HepG2 (cell line): ENCODE data around the gene SYNJ2. TPM values are rescaled to one million over a fixed set of nuclear protein-coding genes. Genes with fewer than 3 reads are reported as not detected.

Source experiments
- AKAP8 ChIP-seq: sonication (generic); formaldehyde crosslinking; IDR thresholded peaks from 2 replicates; pipeline ENCODE4 v1.5.1; 2020; ENCODE audit warnings: mild to moderate bottlenecking, missing genetic modification reagents
- DMTF1 ChIP-seq: sonication (generic); formaldehyde crosslinking; IDR thresholded peaks from 2 replicates; pipeline ENCODE4 v1.4.0; 2020; ENCODE audit warnings: mild to moderate bottlenecking, missing genetic modification reagents
- HOXA5 ChIP-seq: sonication (generic); formaldehyde crosslinking; IDR thresholded peaks from 2 replicates; pipeline ENCODE4 v1.4.0; 2020; ENCODE audit warnings: missing genetic modification reagents
- MAZ ChIP-seq, 2 experiments: sonication (generic) in 1 of 2; formaldehyde crosslinking in 1 of 2; IDR thresholded peaks; 2 replicates each; pipeline versions ENCODE4 v1.5.0 to v1.6.1; 2012 to 2020; ENCODE audit warnings: low read depth in 2 of 2, mild to moderate bottlenecking in 2 of 2, borderline replicate concordance in 1 of 2, improper control_type of control experiment in 1 of 2, low read length in 1 of 2, missing genetic modification reagents in 1 of 2, moderate library complexity in 1 of 2
- RXRB ChIP-seq: IDR thresholded peaks from 2 replicates; pipeline ENCODE4 v1.6.1; 2016; ENCODE audit warnings: borderline replicate concordance, missing genetic modification reagents, missing compliant biosample characterization
- SETDB1 ChIP-seq: sonication (generic); formaldehyde crosslinking; IDR thresholded peaks from 2 replicates; pipeline ENCODE4 v1.5.1; 2020; ENCODE audit warnings: missing genetic modification reagents, mild to moderate bottlenecking, borderline replicate concordance
- SMAD1 ChIP-seq: sonication (generic); formaldehyde crosslinking; IDR thresholded peaks from 2 replicates; pipeline ENCODE4 v1.4.0; 2020; ENCODE audit warnings: missing genetic modification reagents, low read depth, mild to moderate bottlenecking, borderline replicate concordance
- SP5 ChIP-seq: IDR thresholded peaks from 2 replicates; pipeline ENCODE4 v1.6.1; 2016; ENCODE audit warnings: low read depth, borderline replicate concordance
- THAP11 ChIP-seq: IDR thresholded peaks from 2 replicates; pipeline ENCODE4 v1.6.1; 2016; ENCODE audit warnings: missing biosample characterization, missing genetic modification reagents
- ZFP82 ChIP-seq: sonication (generic); formaldehyde crosslinking; IDR thresholded peaks from 2 replicates; pipeline ENCODE4 v1.5.1; 2020; ENCODE audit warnings: mild to moderate bottlenecking, missing genetic modification reagents, borderline replicate concordance
- ZNF280B ChIP-seq: sonication (generic); formaldehyde crosslinking; IDR thresholded peaks from 2 replicates; pipeline ENCODE4 v1.5.0; 2020; ENCODE audit warnings: missing genetic modification reagents, mild to moderate bottlenecking, borderline replicate concordance
- ZNF282 ChIP-seq: fragments of 450-650 bp; IDR thresholded peaks from 2 replicates; pipeline ENCODE4 v1.6.1; 2018; ENCODE audit not compliant: partially characterized antibody
- ZNF512B ChIP-seq: sonication (generic); formaldehyde crosslinking; IDR thresholded peaks from 2 replicates; pipeline ENCODE4 v1.5.1; 2020; ENCODE audit warnings: missing genetic modification reagents, mild to moderate bottlenecking, borderline replicate concordance
- ZNF609 ChIP-seq: sonication (generic); formaldehyde crosslinking; IDR thresholded peaks from 2 replicates; pipeline ENCODE4 v1.4.0; 2020; ENCODE audit warnings: mild to moderate bottlenecking, missing genetic modification reagents, borderline replicate concordance
- ZNF749 ChIP-seq: sonication (generic); formaldehyde crosslinking; IDR thresholded peaks from 2 replicates; pipeline ENCODE4 v1.8.0; 2022; ENCODE audit warnings: mild to moderate bottlenecking, missing genetic modification reagents, moderate library complexity, borderline replicate concordance
- polyA plus RNA-seq, 8 experiments: library from polyadenylated mRNA; depleted of rRNA in 3 of 8; stranded (reverse) in 7 of 8; unstranded in 1 of 8; fragments of >200 nt; fragmentation: Illumina TruSeq in 4 of 8; extraction: Trizol in 4 of 8; gene quantifications; 2 replicates each; pipeline versions ENCODE4 v1.2.1 to v1.2.3, GENCODE V29; 2011 to 2016; ENCODE audit warnings: low read depth in 4 of 8, missing spikeins in 1 of 8, mixed read lengths in 1 of 8; ENCODE audit not compliant: insufficient read depth in 1 of 8
- total RNA-seq, 5 experiments: library from RNA; depleted of rRNA; stranded (reverse); fragments of >200 nt; fragmentation: Illumina TruSeq; extraction: Trizol; gene quantifications; 2 replicates each; pipeline ENCODE4 v1.2.3, GENCODE V29; 2016; ENCODE audit warnings: low read depth in 1 of 5

Gene SYNJ2
- total and polyA plus RNA-seq, 2 of the 13 experiments (the other 11 are each of a cell fraction or from before 2014, with no cell fraction given), result 39.1 to 57.6 TPM

- TF ChIP-seq RXRB (CRISPR knock-in tag) (peak; percentile 78), ZFP82 (CRISPR knock-in tag) (no peak), MAZ (IDR thresholded peaks at IDR 0.05; ENCODE audit: borderline replicate concordance, low read depth, low read length) (no peak), MAZ (CRISPR knock-in tag; IDR thresholded peaks at IDR 0.05; ENCODE audit: low read depth) (peak; percentile 58; the same call in 1 of the 2 replicates), SETDB1 (CRISPR knock-in tag) (no peak), HOXA5 (peak; percentile 76; the same call in 1 of the 2 replicates), ZNF512B (CRISPR knock-in tag) (peak; percentile 94; the same call in 1 of the 2 replicates), SMAD1 (CRISPR knock-in tag) (peak; percentile 59; the same call in 1 of the 2 replicates), THAP11 (CRISPR knock-in tag) (peak; percentile 80), ZNF280B (0 out of 2 replicates have a peak, but pooled peaks have one; percentile 57), AKAP8 (CRISPR knock-in tag) (peak; percentile 73; the same call in 1 of the 2 replicates), SP5 (CRISPR knock-in tag) (0 out of 2 replicates have a peak, but pooled peaks have one; percentile 9), ZNF749 (CRISPR knock-in tag) (no peak), ZNF609 (peak; percentile 80; the same call in 1 of the 2 replicates), DMTF1 (CRISPR knock-in tag) (no peak), ZNF282 (no peak)
Observed at GRCh38 chr6:158014505-158015187, 33.0 kb downstream of the SYNJ2 start (continued).
